GM23338 (cell line): ENCODE results near the gene OR2T8. TPM values are rescaled to one million over a fixed set of nuclear protein-coding genes. Genes with fewer than 3 reads are reported as not detected.

Source experiments
- ATAC-seq: fragments of 200-7000 bp; cut with Tn5 transposase; 3 replicates; pipeline ENCODE4 v1.9.1; 2020
- DNase-seq: peaks from one replicate; pipeline ENCODE4 v3.0.0-alpha.2; 2015; ENCODE audit warnings: low spot score
- H2AFZ ChIP-seq: fragments of 200-600 bp; sonication (generic); 2 replicates; pipeline ENCODE4 v1.8.0; 2016; ENCODE audit warnings: antibody characterized with exemption, mild to moderate bottlenecking, moderate library complexity
- H3F3A ChIP-seq: fragments of 200-600 bp; sonication (generic); replicated peaks from 2 replicates; pipeline ENCODE4 v1.8.0; 2017; ENCODE audit warnings: antibody characterized with exemption, mixed run types, low read depth
- H3K27ac ChIP-seq: fragments of 200-600 bp; sonication (generic); 2 replicates; pipeline ENCODE4 v1.6.1; 2016; ENCODE audit warnings: low read depth
- H3K27me3 ChIP-seq: fragments of 200-600 bp; sonication (generic); 2 replicates; pipeline ENCODE4 v1.8.0; 2016; ENCODE audit warnings: mild to moderate bottlenecking, mixed run types, moderate library complexity; ENCODE audit not compliant: insufficient read depth
- H3K36me3 ChIP-seq: fragments of 200-600 bp; sonication (generic); 2 replicates; pipeline ENCODE4 v1.8.0; 2016; ENCODE audit warnings: mild to moderate bottlenecking; ENCODE audit not compliant: insufficient read depth
- H3K4me1 ChIP-seq: fragments of 200-600 bp; sonication (generic); 2 replicates; pipeline ENCODE4 v1.8.0; 2016; ENCODE audit warnings: mild to moderate bottlenecking, moderate library complexity; ENCODE audit not compliant: insufficient read depth
- H3K4me2 ChIP-seq: fragments of 200-600 bp; sonication (generic); 2 replicates; pipeline ENCODE4 v1.7.1; 2017; ENCODE audit warnings: mixed run types
- H3K4me3 ChIP-seq: fragments of 200-600 bp; sonication (generic); 2 replicates; pipeline ENCODE4 v1.6.1; 2016; ENCODE audit warnings: mixed run types
- H3K79me2 ChIP-seq: fragments of 200-600 bp; sonication (generic); replicated peaks from 2 replicates; pipeline ENCODE4 v1.8.0; 2017; ENCODE audit warnings: mild to moderate bottlenecking; ENCODE audit not compliant: insufficient read depth
- H3K9me2 ChIP-seq: fragments of 200-600 bp; sonication (generic); 2 replicates; pipeline ENCODE4 v1.8.0; 2017; ENCODE audit not compliant: insufficient read depth
- H4K20me1 ChIP-seq: fragments of 200-600 bp; sonication (generic); replicated peaks from 2 replicates; pipeline ENCODE4 v1.8.0; 2017; ENCODE audit warnings: mild to moderate bottlenecking; ENCODE audit not compliant: insufficient read depth
- H3K27ac Mint-ChIP-seq: 2 replicates; pipeline ENCODE4 v1.8.0; 2020; ENCODE audit warnings: inconsistent platforms, mild to moderate bottlenecking, moderate library complexity, mixed read lengths
- H3K27me3 Mint-ChIP-seq: 3 replicates; pipeline ENCODE4 v1.8.0; 2022; ENCODE audit warnings: low read depth, mild to moderate bottlenecking, moderate library complexity, mixed read lengths, inconsistent platforms; ENCODE audit not compliant: insufficient read depth, poor library complexity
- H3K36me3 Mint-ChIP-seq: 3 replicates; pipeline ENCODE4 v1.8.0; 2021; ENCODE audit warnings: low read depth, mild to moderate bottlenecking, inconsistent platforms, moderate library complexity, mixed read lengths
- H3K4me1 Mint-ChIP-seq: 3 replicates; pipeline ENCODE4 v1.8.0; 2020; ENCODE audit warnings: mild to moderate bottlenecking, inconsistent platforms, mixed read lengths
- H3K4me3 Mint-ChIP-seq: 3 replicates; pipeline ENCODE4 v1.8.0; 2021; ENCODE audit warnings: moderate library complexity, mild to moderate bottlenecking, inconsistent platforms, mixed read lengths
- H3K9me3 Mint-ChIP-seq: 3 replicates; pipeline ENCODE4 v1.8.0; 2020; ENCODE audit warnings: moderate library complexity, mild to moderate bottlenecking, inconsistent platforms, mixed read lengths
- CREB1 ChIP-seq: fragments of 250-450 bp; sonication (Bioruptor Pico); IDR thresholded peaks from 2 replicates; pipeline ENCODE4 v1.5.0; 2020; ENCODE audit warnings: low read depth, mild to moderate bottlenecking, moderate library complexity
- ETS1 ChIP-seq: IDR thresholded peaks from 2 replicates; pipeline ENCODE4 v1.6.1; 2016; ENCODE audit warnings: antibody characterized with exemption
- EZH2 ChIP-seq: fragments of 200-600 bp; sonication (generic); IDR thresholded peaks from one replicate; pipeline ENCODE4 v1.8.0; 2017; ENCODE audit warnings: antibody characterized with exemption, mild to moderate bottlenecking, low read depth; ENCODE audit not compliant: unreplicated experiment
- EZH2phosphoT487 ChIP-seq: fragments of 200-600 bp; sonication (generic); IDR thresholded peaks from one replicate; pipeline ENCODE4 v1.8.1; 2018; ENCODE audit warnings: antibody characterized with exemption; ENCODE audit not compliant: unreplicated experiment
- JUNB ChIP-seq: IDR thresholded peaks from one replicate; pipeline ENCODE4 v1.6.1; 2016; ENCODE audit warnings: antibody characterized with exemption; ENCODE audit not compliant: unreplicated experiment
- NANOG ChIP-seq: IDR thresholded peaks from 2 replicates; pipeline ENCODE4 v1.6.1; 2016; ENCODE audit warnings: antibody characterized with exemption, borderline replicate concordance
- POLR2AphosphoS5 ChIP-seq: IDR thresholded peaks from 2 replicates; pipeline ENCODE4 v1.6.1; 2016; ENCODE audit warnings: antibody characterized with exemption, low read depth
- REST ChIP-seq: IDR thresholded peaks from one replicate; pipeline ENCODE4 v1.6.1; 2018; ENCODE audit warnings: antibody characterized with exemption; ENCODE audit not compliant: unreplicated experiment
- ZNF114 ChIP-seq: fragments of 250-450 bp; sonication (Bioruptor Pico); IDR thresholded peaks from 2 replicates; pipeline ENCODE4 v1.5.0; 2020; ENCODE audit warnings: mild to moderate bottlenecking, moderate library complexity
- ZNF331 ChIP-seq: fragments of 250-450 bp; sonication (Bioruptor Pico); IDR thresholded peaks from 2 replicates; pipeline ENCODE4 v1.5.0; 2020; ENCODE audit warnings: low read depth, mild to moderate bottlenecking, moderate library complexity
- polyA plus RNA-seq: library from polyadenylated mRNA; unstranded; fragments of >200 nt; fragmentation: Nextera tagmentation; extraction: Ambion mirVana; gene quantifications from 2 replicates; pipeline ENCODE4 v1.2.1, GENCODE V29; 2016
- total RNA-seq: library from RNA; depleted of rRNA; stranded (reverse); fragments of >200 nt; shearing (Covaris generic); gene quantifications from 2 replicates; pipeline ENCODE4 v1.2.3, GENCODE V29; 2014
- TF ChIP-seq, protein P1 (sequence below): fragments of 250-450 bp; sonication (Bioruptor Pico); IDR thresholded peaks from 2 replicates; pipeline ENCODE4 v1.5.0; 2020; ENCODE audit warnings: mild to moderate bottlenecking, moderate library complexity
- TF ChIP-seq, protein P2 (sequence below), 2 experiments: fragments of 200-600 bp in 1 of 2; sonication (generic) in 1 of 2; conservative IDR thresholded peaks; 2 replicates each; pipeline versions ENCODE4 v1.5.1 to v1.6.1; 2016 to 2017; ENCODE audit warnings: antibody characterized with exemption in 2 of 2, low read depth in 2 of 2, mild to moderate bottlenecking in 2 of 2, moderate library complexity in 1 of 2

Gene OR2T8
- total and polyA plus RNA-seq, 2 experiments from 2014 or later = not detected

DNA sequence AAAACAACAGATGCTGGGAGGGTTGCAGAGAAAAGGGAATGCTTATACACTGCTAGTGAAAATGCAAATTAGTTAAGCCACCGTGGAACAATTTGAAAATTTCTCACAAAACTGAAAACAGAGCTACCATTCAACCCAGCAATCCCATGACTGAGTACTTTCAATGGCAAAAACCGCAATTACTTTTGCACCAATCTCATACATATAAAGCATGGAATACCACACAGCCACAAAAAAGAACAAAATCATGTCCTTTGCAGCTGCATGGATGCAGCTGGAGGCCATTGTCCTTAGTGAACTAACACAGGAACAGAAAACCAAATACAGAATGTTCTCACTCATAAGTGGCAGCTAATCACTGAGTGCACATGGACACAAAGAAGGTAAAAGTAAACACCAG, 6.3 kb upstream of the OR2T8 start:
- H3K36me3 Mint-ChIP-seq = peaks cover 4% of the 10 kb centered on the region; the same call in 2 of the 3 replicates
- Histone ChIP-seq H3K4me1 (no peaks in the 10 kb centered on the region), H3K9me2 (no peaks in the 10 kb centered on the region), H3F3A (no peaks in the 10 kb centered on the region), H4K20me1 (no peaks in the 10 kb centered on the region), H3K36me3 (no peaks in the 10 kb centered on the region), H3K27ac (no peak overlapping the region), H3K4me2 (no peak overlapping the region), H3K79me2 (no peaks in the 10 kb centered on the region), H3K4me3 (no peak overlapping the region), H3K27me3 (no peaks in the 10 kb centered on the region), H2AFZ (no peak overlapping the region)
- H3K27ac Mint-ChIP-seq = no peak overlapping the region
- TF ChIP-seq REST (no peak), CREB1 (CRISPR knock-in tag) (no peak), EZH2phosphoT487 (no peak), ETS1 (no peak), JUNB (no peak), EZH2 (no peak), NANOG (no peak), ZNF114 (CRISPR knock-in tag) (no peak), POLR2AphosphoS5 (no peak), ZNF331 (CRISPR knock-in tag) (no peak)
- TF ChIP-seq, protein P1, sequence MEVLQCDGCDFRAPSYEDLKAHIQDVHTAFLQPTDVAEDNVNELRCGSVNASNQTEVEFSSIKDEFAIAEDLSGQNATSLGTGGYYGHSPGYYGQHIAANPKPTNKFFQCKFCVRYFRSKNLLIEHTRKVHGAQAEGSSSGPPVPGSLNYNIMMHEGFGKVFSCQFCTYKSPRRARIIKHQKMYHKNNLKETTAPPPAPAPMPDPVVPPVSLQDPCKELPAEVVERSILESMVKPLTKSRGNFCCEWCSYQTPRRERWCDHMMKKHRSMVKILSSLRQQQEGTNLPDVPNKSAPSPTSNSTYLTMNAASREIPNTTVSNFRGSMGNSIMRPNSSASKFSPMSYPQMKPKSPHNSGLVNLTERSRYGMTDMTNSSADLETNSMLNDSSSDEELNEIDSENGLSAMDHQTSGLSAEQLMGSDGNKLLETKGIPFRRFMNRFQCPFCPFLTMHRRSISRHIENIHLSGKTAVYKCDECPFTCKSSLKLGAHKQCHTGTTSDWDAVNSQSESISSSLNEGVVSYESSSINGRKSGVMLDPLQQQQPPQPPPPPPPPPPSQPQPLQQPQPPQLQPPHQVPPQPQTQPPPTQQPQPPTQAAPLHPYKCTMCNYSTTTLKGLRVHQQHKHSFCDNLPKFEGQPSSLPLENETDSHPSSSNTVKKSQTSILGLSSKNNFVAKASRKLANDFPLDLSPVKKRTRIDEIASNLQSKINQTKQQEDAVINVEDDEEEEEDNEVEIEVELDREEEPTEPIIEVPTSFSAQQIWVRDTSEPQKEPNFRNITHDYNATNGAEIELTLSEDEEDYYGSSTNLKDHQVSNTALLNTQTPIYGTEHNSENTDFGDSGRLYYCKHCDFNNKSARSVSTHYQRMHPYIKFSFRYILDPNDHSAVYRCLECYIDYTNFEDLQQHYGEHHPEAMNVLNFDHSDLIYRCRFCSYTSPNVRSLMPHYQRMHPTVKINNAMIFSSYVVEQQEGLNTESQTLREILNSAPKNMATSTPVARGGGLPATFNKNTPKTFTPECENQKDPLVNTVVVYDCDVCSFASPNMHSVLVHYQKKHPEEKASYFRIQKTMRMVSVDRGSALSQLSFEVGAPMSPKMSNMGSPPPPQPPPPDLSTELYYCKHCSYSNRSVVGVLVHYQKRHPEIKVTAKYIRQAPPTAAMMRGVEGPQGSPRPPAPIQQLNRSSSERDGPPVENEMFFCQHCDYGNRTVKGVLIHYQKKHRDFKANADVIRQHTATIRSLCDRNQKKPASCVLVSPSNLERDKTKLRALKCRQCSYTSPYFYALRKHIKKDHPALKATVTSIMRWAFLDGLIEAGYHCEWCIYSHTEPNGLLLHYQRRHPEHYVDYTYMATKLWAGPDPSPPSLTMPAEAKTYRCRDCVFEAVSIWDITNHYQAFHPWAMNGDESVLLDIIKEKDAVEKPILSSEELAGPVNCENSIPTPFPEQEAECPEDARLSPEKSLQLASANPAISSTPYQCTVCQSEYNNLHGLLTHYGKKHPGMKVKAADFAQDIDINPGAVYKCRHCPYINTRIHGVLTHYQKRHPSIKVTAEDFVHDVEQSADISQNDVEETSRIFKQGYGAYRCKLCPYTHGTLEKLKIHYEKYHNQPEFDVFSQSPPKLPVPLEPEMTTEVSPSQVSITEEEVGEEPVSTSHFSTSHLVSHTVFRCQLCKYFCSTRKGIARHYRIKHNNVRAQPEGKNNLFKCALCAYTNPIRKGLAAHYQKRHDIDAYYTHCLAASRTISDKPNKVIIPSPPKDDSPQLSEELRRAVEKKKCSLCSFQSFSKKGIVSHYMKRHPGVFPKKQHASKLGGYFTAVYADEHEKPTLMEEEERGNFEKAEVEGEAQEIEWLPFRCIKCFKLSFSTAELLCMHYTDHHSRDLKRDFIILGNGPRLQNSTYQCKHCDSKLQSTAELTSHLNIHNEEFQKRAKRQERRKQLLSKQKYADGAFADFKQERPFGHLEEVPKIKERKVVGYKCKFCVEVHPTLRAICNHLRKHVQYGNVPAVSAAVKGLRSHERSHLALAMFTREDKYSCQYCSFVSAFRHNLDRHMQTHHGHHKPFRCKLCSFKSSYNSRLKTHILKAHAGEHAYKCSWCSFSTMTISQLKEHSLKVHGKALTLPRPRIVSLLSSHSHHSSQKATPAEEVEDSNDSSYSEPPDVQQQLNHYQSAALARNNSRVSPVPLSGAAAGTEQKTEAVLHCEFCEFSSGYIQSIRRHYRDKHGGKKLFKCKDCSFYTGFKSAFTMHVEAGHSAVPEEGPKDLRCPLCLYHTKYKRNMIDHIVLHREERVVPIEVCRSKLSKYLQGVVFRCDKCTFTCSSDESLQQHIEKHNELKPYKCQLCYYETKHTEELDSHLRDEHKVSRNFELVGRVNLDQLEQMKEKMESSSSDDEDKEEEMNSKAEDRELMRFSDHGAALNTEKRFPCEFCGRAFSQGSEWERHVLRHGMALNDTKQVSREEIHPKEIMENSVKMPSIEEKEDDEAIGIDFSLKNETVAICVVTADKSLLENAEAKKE (CRISPR knock-in tag) = no peak
- TF ChIP-seq, protein P2, sequence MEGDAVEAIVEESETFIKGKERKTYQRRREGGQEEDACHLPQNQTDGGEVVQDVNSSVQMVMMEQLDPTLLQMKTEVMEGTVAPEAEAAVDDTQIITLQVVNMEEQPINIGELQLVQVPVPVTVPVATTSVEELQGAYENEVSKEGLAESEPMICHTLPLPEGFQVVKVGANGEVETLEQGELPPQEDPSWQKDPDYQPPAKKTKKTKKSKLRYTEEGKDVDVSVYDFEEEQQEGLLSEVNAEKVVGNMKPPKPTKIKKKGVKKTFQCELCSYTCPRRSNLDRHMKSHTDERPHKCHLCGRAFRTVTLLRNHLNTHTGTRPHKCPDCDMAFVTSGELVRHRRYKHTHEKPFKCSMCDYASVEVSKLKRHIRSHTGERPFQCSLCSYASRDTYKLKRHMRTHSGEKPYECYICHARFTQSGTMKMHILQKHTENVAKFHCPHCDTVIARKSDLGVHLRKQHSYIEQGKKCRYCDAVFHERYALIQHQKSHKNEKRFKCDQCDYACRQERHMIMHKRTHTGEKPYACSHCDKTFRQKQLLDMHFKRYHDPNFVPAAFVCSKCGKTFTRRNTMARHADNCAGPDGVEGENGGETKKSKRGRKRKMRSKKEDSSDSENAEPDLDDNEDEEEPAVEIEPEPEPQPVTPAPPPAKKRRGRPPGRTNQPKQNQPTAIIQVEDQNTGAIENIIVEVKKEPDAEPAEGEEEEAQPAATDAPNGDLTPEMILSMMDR (conservative IDR thresholded peaks at IDR 0.05; ENCODE audit: low read depth in 2 of 2) = no peak
- H3K4me3 Mint-ChIP-seq = no peak overlapping the region
- DNase-seq (no peak), ATAC-seq (no peak)
- no peaks in the 10 kb centered on the region for H3K27me3 Mint-ChIP-seq
- H3K4me1 Mint-ChIP-seq = peaks cover 2% of the 10 kb centered on the region; the same call in 1 of the 3 replicates
- H3K9me3 Mint-ChIP-seq = peaks cover 76% of the 10 kb centered on the region
